ENCODE results near the gene KIF17.
"Not testable (repeated sequence)": the region's sequence is repeated elsewhere in the genome, so short reads cannot be mapped to it uniquely, and the experiment has no call there.

Gene KIF17

GRCh38 chr1:20728371-20729154 lies 10.8 kb upstream of the KIF17 start:
- DNase-seq = peak in 3 of 10 donors; percentile 1 to 61 (median 55)
- intact Hi-C loops (cut with DNase I) = no loop called here

GRCh38 chr1:20727746-20728316 lies 10.0 kb upstream of the KIF17 start:
- intact Hi-C loops (cut with DNase I) = no loop called here
- peak in 3 of 10 donors; percentile 14 to 75 (median 62) for DNase-seq

GRCh38 chr1:20726932-20727745 lies 9.3 kb upstream of the KIF17 start:
- peak in 3 of 10 donors; percentile 2 to 79 (median 50) for DNase-seq
- intact Hi-C loops (cut with DNase I) = no loop called here

GRCh38 chr1:20726118-20726911 lies 8.5 kb upstream of the KIF17 start:
- intact Hi-C loops (cut with DNase I) = no loop called here
- peak in 3 of 10 donors; percentile 47 to 74 (median 62) for DNase-seq

GRCh38 chr1:20725189-20726117 lies 7.6 kb upstream of the KIF17 start:
- DNase-seq = peak in 4 of 10 donors; percentile 5 to 72 (median 63)
- intact Hi-C loops (cut with DNase I) = no loop called here

GRCh38 chr1:20724364-20725188 lies 6.8 kb upstream of the KIF17 start:
- intact Hi-C loops (cut with DNase I) = no loop called here
- DNase-seq = peak in 4 of 10 donors; percentile 7 to 65 (median 50)

GRCh38 chr1:20723537-20724363 lies 5.9 kb upstream of the KIF17 start:
- intact Hi-C loops (cut with DNase I) = no loop called here
- peak in 4 of 10 donors; percentile 5 to 76 (median 59) for DNase-seq

- DNase-seq = no peak
- intact Hi-C loops (cut with DNase I) = no loop called here
Observed at GRCh38 chr1:20723159-20723536, 5.3 kb upstream of the KIF17 start.

GRCh38 chr1:20721117-20722061 lies 3.6 kb upstream of the KIF17 start:
- intact Hi-C loops (cut with DNase I) = no loop called here
- DNase-seq = peak in 4 of 10 donors; percentile 1 to 75 (median 67)

- intact Hi-C loops (cut with DNase I) = no loop called here
- DNase-seq = peak in 4 of 10 donors; percentile 1 to 59 (median 40)
Observed at GRCh38 chr1:20720631-20721091, 2.9 kb upstream of the KIF17 start.

- intact Hi-C loops (cut with DNase I) = no loop called here
Observed at GRCh38 chr1:20719871-20720620, 2.2 kb upstream of the KIF17 start.

GRCh38 chr1:20719261-20719660 lies 1.5 kb upstream of the KIF17 start:
- DNase-seq = peak in 2 of 10 donors; percentile 48 to 52
- intact Hi-C loops (cut with DNase I) = no loop called here

More at GRCh38 chr1:20719871-20720620, 2.2 kb upstream of the KIF17 start:
- peak in 3 of 10 donors; percentile 27 to 50 (median 42) for DNase-seq

- peak in 3 of 10 donors; percentile 23 to 76 (median 74) for DNase-seq
Observed at GRCh38 chr1:20718343-20718882, 606 bp upstream of the KIF17 start.

GRCh38 chr1:20716232-20716631 lies 1.6 kb downstream of the KIF17 start:
- intact Hi-C loops (cut with DNase I) = no loop called here
- DNase-seq = peak in 2 of 10 donors; percentile 68 to 81

More at GRCh38 chr1:20718343-20718882, 606 bp upstream of the KIF17 start:
- intact Hi-C loops (cut with DNase I) = not testable (repeated sequence)

GRCh38 chr1:20715406-20715805 lies 2.4 kb downstream of the KIF17 start:
- DNase-seq = peak in 2 of 10 donors; percentile 61 to 70
- intact Hi-C loops (cut with DNase I) = no loop called here

Data from posterior cingulate gyrus (tissue), 11 donors.